Transverse colon (tissue), 4 donors: ENCODE measurements around the gene ST3GAL3.
A peak's percentile ranks its signal among the peaks of the same experiment; 100 is the strongest.

Experiments used
- CTCF ChIP-seq, 5 experiments: fragments of 200-600 bp in 3 of 5; fragments of 450-650 bp in 2 of 5; sonication (generic) in 3 of 5; IDR thresholded peaks; 1 replicate in 2 of 5; 2 replicates in 3 of 5; pipeline ENCODE4 v1.5.1; 2016 to 2017; ENCODE audit warnings: antibody characterized with exemption in 5 of 5, inconsistent platforms in 3 of 5, mild to moderate bottlenecking in 2 of 5, moderate library complexity in 1 of 5
- EP300 ChIP-seq: sonication (generic); formaldehyde crosslinking; IDR thresholded peaks from one replicate; pipeline ENCODE4 v1.6.1; 2017; ENCODE audit warnings: antibody characterized with exemption, low read depth
- POLR2A ChIP-seq: fragments of 450-650 bp; IDR thresholded peaks from one replicate; pipeline ENCODE4 v1.6.1; 2016; ENCODE audit warnings: antibody characterized with exemption, mild to moderate bottlenecking, moderate library complexity
- POLR2AphosphoS5 ChIP-seq, 3 donors: sonication (generic); formaldehyde crosslinking; IDR thresholded peaks; one replicate each; pipeline ENCODE4 v1.6.1; 2016; ENCODE audit warnings: antibody characterized with exemption in 3 of 3

GRCh38 chr1:43930168-43930948, 223.0 kb downstream of the ST3GAL3 start:
- TF ChIP-seq CTCF (IDR thresholded peaks at IDR 0.05) = peak; percentile 20 to 49 (median 46)
- no peak for TF ChIP-seq POLR2AphosphoS5 (IDR thresholded peaks at IDR 0.05)
- no peak for TF ChIP-seq POLR2A
- TF ChIP-seq EP300 = no peak
